Cardiac muscle cell (in vitro differentiated cells and primary cell): Measurements from ENCODE around the gene MAD1L1. TPM values are rescaled to one million over a fixed set of nuclear protein-coding genes. Genes with fewer than 3 reads are reported as not detected.
A peak's percentile ranks its signal among the peaks of the same experiment; 100 is the strongest.

ENCODE experiments used
- DNase-seq, 2 donors: peaks; one replicate each; pipeline versions ENCODE4 v3.0.0 to v3.0.0-alpha.2; 2010 to 2017; ENCODE audit warnings: low read depth in 1 of 2, low spot score in 1 of 2
- H3K27ac ChIP-seq: fragments of 200-600 bp; sonication (generic); 2 replicates; pipeline ENCODE4 v1.5.1; 2016
- H3K27me3 ChIP-seq: fragments of 200-600 bp; sonication (generic); 2 replicates; pipeline ENCODE4 v1.6.0; 2016; ENCODE audit warnings: control low read depth
- H3K36me3 ChIP-seq: fragments of 200-600 bp; sonication (generic); 2 replicates; pipeline ENCODE4 v1.5.1; 2016; ENCODE audit warnings: control low read depth
- H3K4me1 ChIP-seq: fragments of 200-600 bp; sonication (generic); 2 replicates; pipeline ENCODE4 v1.8.1; 2017; ENCODE audit warnings: low read depth, mild to moderate bottlenecking, mixed run types
- H3K4me3 ChIP-seq: fragments of 200-600 bp; sonication (generic); 2 replicates; pipeline ENCODE4 v1.5.1; 2016; ENCODE audit warnings: mild to moderate bottlenecking
- H3K9me3 ChIP-seq: fragments of 200-600 bp; sonication (generic); 2 replicates; pipeline ENCODE4 v1.5.1; 2017; ENCODE audit warnings: low read depth, mild to moderate bottlenecking, control low read depth
- CTCF ChIP-seq: IDR thresholded peaks from 2 replicates; pipeline ENCODE4 v1.5.1; 2012; ENCODE audit warnings: low read depth, mild to moderate bottlenecking, low read length
- polyA plus RNA-seq: library from polyadenylated mRNA; unstranded; fragments of >200 nt; fragmentation: Nextera tagmentation; extraction: Ambion mirVana; gene quantifications from 2 replicates; pipeline ENCODE4 v1.2.1, GENCODE V29; 2016
- total RNA-seq: library from RNA; depleted of rRNA; stranded (reverse); fragments of >200 nt; gene quantifications from 2 replicates; pipeline ENCODE4 v1.2.3, GENCODE V29; 2016

MAD1L1 gene
- total and polyA plus RNA-seq, 2 experiments from 2014 or later, result 38.3 to 56.2 TPM

- Histone ChIP-seq H3K4me3 (no peak overlapping the region), H3K27ac (no peak overlapping the region), H3K4me1 (no peaks in the 10 kb centered on the region), H3K27me3 (no peaks in the 10 kb centered on the region), H3K9me3 (no peaks in the 10 kb centered on the region), H3K36me3 (no peaks in the 10 kb centered on the region)
- DNase-seq, result no peak
- TF ChIP-seq CTCF, result no peak
Measured at GRCh38 chr7:1890289-1891235, 342.2 kb downstream of the MAD1L1 start.

- no peak overlapping the region for H3K4me3 ChIP-seq
- no peaks in the 10 kb centered on the region for H3K27me3 ChIP-seq
- H3K27ac ChIP-seq, result no peak overlapping the region
- H3K36me3 ChIP-seq, result no peaks in the 10 kb centered on the region
- H3K4me1 ChIP-seq, result no peaks in the 10 kb centered on the region
- peak in 1 of 2 donors; percentile 78 for DNase-seq
- no peaks in the 10 kb centered on the region for H3K9me3 ChIP-seq
- TF ChIP-seq CTCF, result no peak
Measured at GRCh38 chr7:1889556-1890181, 343.1 kb downstream of the MAD1L1 start.

GRCh38 chr7:1889091-1889490 lies 343.7 kb downstream of the MAD1L1 start:
- Histone ChIP-seq H3K4me3 (no peak overlapping the region), H3K27me3 (no peaks in the 10 kb centered on the region), H3K36me3 (no peaks in the 10 kb centered on the region), H3K9me3 (no peaks in the 10 kb centered on the region), H3K27ac (no peak overlapping the region), H3K4me1 (no peaks in the 10 kb centered on the region)
- DNase-seq, result no peak
- no peak for TF ChIP-seq CTCF

GRCh38 chr7:1888425-1888824 lies 344.3 kb downstream of the MAD1L1 start:
- H3K9me3 ChIP-seq, result no peaks in the 10 kb centered on the region
- DNase-seq, result no peak
- H3K4me3 ChIP-seq, result no peak overlapping the region
- H3K27me3 ChIP-seq, result no peaks in the 10 kb centered on the region
- no peak for TF ChIP-seq CTCF
- H3K4me1 ChIP-seq, result no peaks in the 10 kb centered on the region
- no peaks in the 10 kb centered on the region for H3K36me3 ChIP-seq
- H3K27ac ChIP-seq, result no peak overlapping the region

GRCh38 chr7:1887251-1887650 lies 345.5 kb downstream of the MAD1L1 start:
- Histone ChIP-seq H3K27ac (no peak overlapping the region), H3K9me3 (no peaks in the 10 kb centered on the region)
- TF ChIP-seq CTCF, result no peak

More at GRCh38 chr7:1887251-1887650, 345.5 kb downstream of the MAD1L1 start:
- Histone ChIP-seq H3K36me3 (no peaks in the 10 kb centered on the region), H3K4me1 (no peaks in the 10 kb centered on the region), H3K4me3 (no peak overlapping the region), H3K27me3 (no peaks in the 10 kb centered on the region)
- DNase-seq, result no peak
